Measurements from ENCODE around the gene HIF1AN.
"Not testable (repeated sequence)": the region's sequence is repeated elsewhere in the genome, so short reads cannot be mapped to it uniquely, and the experiment has no call there.

HIF1AN gene

GRCh38 chr10:100567826-100568225, 32.1 kb downstream of the HIF1AN start:
- no peak for DNase-seq

GRCh38 chr10:100568912-100569311, 33.2 kb downstream of the HIF1AN start:
- DNase-seq = no peak

GRCh38 chr10:100569687-100570481, 34.1 kb downstream of the HIF1AN start:
- DNase-seq = no peak

- DNase-seq = no peak
Observed at GRCh38 chr10:100570506-100570905, 34.8 kb downstream of the HIF1AN start.

- no peak for DNase-seq
Observed at GRCh38 chr10:100571084-100571856, 35.5 kb downstream of the HIF1AN start.

- DNase-seq = not testable (repeated sequence)
Observed at GRCh38 chr10:100575146-100575545, 39.4 kb downstream of the HIF1AN start.

- DNase-seq = no peak
Observed at GRCh38 chr10:100575585-100576281, 40.0 kb downstream of the HIF1AN start.

- no peak for DNase-seq
Observed at GRCh38 chr10:100576282-100576635, 40.5 kb downstream of the HIF1AN start.

- DNase-seq = no peak
Observed at GRCh38 chr10:100579261-100580090, 43.7 kb downstream of the HIF1AN start.

- DNase-seq = no peak
Observed at GRCh38 chr10:100586959-100587358, 51.2 kb downstream of the HIF1AN start.

- no peak for DNase-seq
Observed at GRCh38 chr10:100598166-100598565, 62.4 kb downstream of the HIF1AN start.

GRCh38 chr10:100600218-100600617, 64.5 kb downstream of the HIF1AN start:
- DNase-seq = no peak

GRCh38 chr10:100607439-100607838, 71.7 kb downstream of the HIF1AN start:
- DNase-seq = no peak
